Jurkat, Clone E6-1 (cell line): Measurements from ENCODE around the gene PFN1.
A peak's percentile ranks its signal among the peaks of the same experiment; 100 is the strongest.

Source experiments
- DNase-seq: peaks from one replicate; pipeline ENCODE4 v3.0.0-alpha.2; 2011; ENCODE audit warnings: low read depth, low spot score
- H3K4me3 ChIP-seq: 2 replicates; pipeline ENCODE4 v1.5.1; 2011; ENCODE audit warnings: mild to moderate bottlenecking, low read length, control low read depth, moderate library complexity

PFN1 gene

DNA sequence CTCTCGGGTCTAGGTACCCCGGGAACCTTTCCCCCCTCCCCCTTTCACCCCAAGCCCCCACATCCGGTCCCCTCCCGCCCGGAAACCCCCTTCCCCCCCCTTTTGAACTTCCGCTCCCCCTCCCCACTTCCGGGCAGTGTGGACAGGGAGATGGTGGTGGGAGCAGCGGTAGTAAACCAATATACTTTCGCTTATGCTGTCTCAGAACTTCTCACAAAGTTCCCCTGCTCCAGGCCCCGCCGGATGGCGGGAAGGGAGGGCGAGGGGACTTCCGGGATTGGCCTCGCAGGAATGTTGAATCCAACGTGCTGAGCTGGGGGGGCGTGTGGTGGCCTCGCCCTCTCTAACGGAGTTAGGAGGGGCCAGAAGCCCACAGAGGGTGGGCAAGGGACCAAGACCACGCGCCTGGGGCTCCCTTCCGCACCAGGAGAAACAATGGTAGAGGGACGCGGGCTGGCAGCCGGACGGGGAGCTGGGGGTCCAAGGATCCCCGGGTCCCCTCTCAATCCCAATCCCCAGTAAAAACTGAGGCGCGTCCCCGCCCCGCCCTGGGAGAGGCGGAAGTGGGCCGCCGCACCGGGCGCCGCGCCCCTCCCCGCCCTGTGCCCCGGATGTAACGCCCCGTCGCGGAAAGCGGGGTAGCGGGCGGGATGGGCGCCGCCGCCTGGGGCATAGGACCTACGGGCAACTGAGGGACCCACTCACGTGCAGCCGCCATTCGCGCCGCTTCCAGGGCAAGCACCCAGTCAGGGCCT is 742 bp downstream of the PFN1 start:
- H3K4me3 ChIP-seq = peak overlapping the region; percentile 92
- DNase-seq = peak; percentile 72

- DNase-seq = no peak
- peak overlapping the region; percentile 92 for H3K4me3 ChIP-seq
Observed at GRCh38 chr17:4947010-4947410, 1.3 kb downstream of the PFN1 start.

- peak overlapping the region; percentile 92 for H3K4me3 ChIP-seq
- no peak for DNase-seq
Observed at GRCh38 chr17:4946312-4946976, 1.9 kb downstream of the PFN1 start.

DNA sequence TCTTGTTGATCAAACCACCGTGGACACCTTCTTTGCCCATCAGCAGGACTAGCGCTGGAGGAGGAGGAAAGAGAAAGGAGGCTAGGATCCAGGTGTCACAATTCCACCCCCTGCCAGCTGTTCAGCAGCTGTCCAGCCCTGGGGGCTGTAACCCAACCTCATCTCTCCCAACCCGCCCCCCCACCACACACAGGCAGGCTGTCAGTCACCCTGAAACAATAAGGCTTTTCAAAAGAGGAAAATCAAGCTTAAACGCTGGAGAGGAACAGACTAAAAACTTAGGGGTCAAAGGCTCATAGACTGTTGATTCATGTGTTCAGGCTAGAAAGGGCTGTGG is 2.4 kb downstream of the PFN1 start:
- no peak for DNase-seq

GRCh38 chr17:4945176-4945943 is 3.0 kb downstream of the PFN1 start:
- DNase-seq = no peak

More for the DNA sequence above, 2.4 kb downstream of the PFN1 start:
- H3K4me3 ChIP-seq = peak overlapping the region; percentile 92

DNA sequence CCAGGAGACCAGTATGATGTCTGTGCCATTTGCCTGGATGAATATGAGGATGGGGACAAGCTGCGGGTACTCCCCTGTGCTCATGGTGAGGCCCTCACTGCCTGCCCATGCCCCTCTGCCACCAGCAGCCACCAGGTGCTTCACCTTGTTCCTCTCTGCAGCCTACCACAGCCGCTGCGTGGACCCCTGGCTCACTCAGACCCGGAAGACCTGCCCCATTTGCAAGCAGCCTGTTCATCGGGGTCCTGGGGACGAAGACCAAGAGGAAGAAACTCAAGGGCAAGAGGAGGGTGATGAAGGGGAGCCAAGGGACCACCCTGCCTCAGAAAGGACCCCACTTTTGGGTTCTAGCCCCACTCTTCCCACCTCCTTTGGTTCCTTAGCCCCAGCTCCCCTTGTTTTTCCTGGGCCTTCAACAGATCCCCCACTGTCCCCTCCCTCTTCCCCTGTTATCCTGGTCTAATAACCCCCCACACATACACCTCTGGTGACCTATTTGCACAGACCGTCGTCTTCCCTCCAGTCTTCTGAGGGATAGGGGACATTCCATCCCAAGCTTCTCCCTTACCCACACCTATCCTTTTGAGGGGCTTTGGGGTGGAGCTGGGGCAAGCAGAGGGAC is 3.7 kb downstream of the PFN1 start:
- peak overlapping the region; percentile 92 for H3K4me3 ChIP-seq
- DNase-seq = no peak

More at GRCh38 chr17:4945176-4945943, 3.0 kb downstream of the PFN1 start:
- H3K4me3 ChIP-seq = peak overlapping the region; percentile 92

DNA sequence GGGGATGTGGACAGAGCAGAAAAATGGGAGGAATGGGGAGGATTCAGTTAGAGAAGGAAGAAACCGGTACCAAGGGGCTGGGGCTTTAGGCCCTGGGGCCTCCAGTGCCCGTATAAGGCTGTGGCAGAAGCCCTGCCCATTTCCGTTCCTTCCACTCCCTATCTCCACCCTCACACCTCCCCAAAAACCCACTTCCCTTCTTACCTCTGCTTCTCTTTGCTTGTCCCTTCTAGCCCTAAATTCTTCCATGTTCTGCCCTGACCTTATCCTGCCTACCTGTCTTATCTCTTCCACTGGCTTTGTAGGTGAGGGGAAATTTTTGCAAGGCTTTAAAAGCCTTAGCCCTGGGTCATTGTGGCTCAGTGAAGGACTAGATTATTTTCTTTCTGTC is 4.2 kb downstream of the PFN1 start:
- peak overlapping the region; percentile 92 for H3K4me3 ChIP-seq
- peak; percentile 89 for DNase-seq

DNA sequence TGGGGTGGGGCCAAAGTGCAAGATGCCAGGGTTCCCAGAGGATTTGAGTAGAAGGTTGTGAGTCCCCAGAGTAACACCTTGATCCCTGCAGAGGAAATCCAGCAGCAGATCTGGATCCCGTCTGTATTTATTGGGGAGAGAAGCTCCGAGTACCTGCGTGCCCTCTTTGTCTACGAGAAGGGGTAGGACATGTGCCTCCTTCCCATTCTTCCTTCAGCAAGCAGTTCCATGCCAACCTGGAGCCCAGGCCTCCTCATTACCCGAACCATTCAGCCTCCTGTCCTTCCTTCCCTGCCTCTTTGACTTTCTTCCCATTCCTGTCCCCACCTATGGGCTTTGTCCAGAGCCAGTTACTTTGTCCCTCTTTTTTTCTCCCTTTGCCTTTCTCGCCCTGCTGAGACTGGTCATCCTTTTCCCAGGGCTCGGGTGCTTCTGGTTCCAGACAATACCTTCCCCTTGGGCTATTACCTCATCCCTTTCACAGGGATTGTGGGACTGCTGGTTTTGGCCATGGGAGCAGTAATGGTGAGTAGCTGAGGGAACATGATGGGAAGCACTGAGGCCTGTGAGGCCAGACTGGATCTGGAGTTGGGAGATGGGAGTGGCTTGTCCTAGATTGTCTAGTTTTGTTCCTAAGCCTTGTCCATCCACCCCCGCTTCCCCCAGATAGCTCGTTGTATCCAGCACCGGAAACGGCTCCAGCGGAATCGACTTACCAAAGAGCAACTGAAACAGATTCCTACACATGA is 5.4 kb downstream of the PFN1 start:
- H3K4me3 ChIP-seq = no peak overlapping the region
- no peak for DNase-seq

DNA sequence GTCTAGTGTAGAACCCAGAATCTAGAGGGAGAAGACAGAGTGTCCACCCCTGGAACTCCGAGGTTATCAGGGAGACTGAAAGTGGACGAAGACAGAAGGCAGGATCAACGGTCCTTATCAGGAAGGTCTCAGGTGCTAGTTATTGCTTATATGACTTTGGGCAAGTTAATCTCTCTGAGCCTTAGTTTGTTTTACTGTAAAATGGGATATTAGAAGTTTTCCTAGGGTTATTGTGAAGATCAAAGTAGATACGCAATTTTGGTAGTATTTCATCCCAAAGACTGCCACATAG is 7.1 kb downstream of the PFN1 start:
- no peak for DNase-seq
- H3K4me3 ChIP-seq = peak overlapping the region; percentile 98

GRCh38 chr17:4940555-4941318 is 7.6 kb downstream of the PFN1 start:
- no peak for DNase-seq
- peak overlapping the region; percentile 98 for H3K4me3 ChIP-seq

DNA sequence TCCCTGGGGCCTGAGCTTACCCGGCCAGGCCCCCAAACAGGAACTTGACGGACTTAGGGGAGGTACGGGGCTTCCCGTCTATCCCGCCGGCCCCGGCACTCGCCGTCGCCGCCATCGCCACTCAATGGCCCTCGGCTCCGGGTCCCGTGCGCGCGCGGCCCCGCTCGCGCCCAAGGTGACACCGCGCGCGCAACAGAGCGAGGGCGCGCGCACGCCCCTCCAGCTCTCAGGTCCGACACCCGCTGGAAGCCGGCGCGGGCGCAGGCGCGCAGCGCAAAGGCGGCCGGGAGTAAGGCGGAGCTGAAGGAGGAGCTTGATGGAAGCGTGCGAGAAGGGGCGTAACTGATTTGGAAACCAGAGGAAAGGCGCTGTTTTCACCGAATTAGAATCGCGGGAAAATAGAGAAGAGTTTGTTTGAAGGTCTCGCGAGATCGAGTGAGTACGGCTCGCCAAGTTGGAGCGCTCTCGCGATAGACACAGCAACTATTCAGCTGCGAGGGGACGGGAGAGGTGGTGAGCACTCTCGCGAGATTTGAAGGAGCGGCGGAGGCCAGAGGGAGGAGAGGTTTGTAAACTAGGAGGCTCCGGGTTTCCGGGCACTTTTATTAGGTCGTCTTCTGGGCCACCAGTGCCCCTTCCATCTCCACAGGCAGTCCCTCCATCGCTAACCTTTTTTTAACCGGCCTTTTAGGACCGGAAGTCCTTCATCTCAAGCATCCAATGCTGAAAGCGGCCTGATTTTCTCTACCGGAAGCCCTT is 8.4 kb downstream of the PFN1 start, which contains the start of the genes RNF167 and SLC25A11:
RNF167 (plus strand) TSS at position 473 of the 759 bp plus-strand sequence. CDS start 642 bp downstream, outside the sequence.
SLC25A11 (minus strand) TSS at position 251 of the 759 bp plus-strand sequence; CDS start at position 115, 136 bp downstream.
- peak; percentile 100 for DNase-seq
- H3K4me3 ChIP-seq = peak within 1 kb of the TSS; percentile 98

- no peak for DNase-seq
- peak overlapping the region; percentile 98 for H3K4me3 ChIP-seq
Observed at GRCh38 chr17:4939546-4939795, 8.9 kb downstream of the PFN1 start.

GRCh38 chr17:4938688-4939545 is 9.4 kb downstream of the PFN1 start:
- DNase-seq = no peak
- peak overlapping the region; percentile 98 for H3K4me3 ChIP-seq

DNA sequence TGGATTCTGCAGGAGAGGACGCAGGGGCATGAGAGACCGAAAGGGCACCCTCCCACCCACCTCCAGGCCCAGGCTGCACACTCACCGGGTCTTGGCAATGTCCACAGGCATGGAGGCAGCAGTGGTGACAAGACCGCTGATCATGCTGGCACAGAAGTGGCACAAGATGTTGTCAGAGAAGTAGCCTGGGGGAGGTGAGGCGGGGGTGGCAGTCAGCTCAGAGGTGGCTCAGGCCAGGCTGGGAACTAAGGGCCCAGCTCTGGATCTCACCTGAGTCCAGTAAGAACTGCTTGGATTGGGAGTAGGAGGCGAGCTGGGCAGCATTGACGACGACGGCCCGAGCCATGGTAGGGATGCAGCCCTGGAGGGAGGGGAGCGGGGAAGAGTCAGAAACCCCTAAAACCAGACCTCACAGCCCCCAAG is 10.2 kb downstream of the PFN1 start:
- DNase-seq = no peak
- no peak overlapping the region for H3K4me3 ChIP-seq

DNA sequence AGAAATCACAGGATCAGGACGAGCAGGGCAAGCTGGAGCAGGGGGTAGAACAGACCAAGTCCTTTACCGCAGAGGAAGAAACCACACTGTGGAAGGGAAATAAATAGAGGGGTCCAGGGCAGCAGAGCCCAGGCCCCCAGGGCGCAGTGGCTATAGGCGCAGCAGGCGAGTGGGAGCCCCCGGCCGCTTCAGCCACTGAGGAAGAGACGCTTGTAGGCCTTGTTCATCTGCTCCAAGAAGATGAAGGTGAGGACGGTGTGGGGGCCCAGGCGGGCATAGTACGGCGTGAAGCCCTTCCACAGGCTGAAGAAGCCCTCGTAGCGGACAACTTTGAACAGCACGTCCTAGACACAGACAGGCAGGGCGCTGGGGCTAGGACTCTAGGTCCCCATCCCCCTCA is 10.8 kb downstream of the PFN1 start:
- DNase-seq = no peak
- H3K4me3 ChIP-seq = no peak overlapping the region

GRCh38 chr17:4936436-4936835 is 11.9 kb downstream of the PFN1 start:
- no peak for DNase-seq
- H3K4me3 ChIP-seq = no peak overlapping the region

GRCh38 chr17:4935650-4936049 is 12.7 kb downstream of the PFN1 start:
- H3K4me3 ChIP-seq = no peak overlapping the region
- DNase-seq = no peak
